ENCODE data around the gene EGFL7. TPM values are rescaled to one million over a fixed set of nuclear protein-coding genes. Genes with fewer than 3 reads are reported as not detected.

The EGFL7 gene
- total and polyA plus RNA-seq, 2 of the 8 experiments (the other 6 are each of a cell fraction or from before 2014, with no cell fraction given): 37.8 to 53.4 TPM

- ChIA-PET POLR2A (ENCODE audit: partially characterized antibody) (interaction anchor here (1.2 to 11.2 kb wide), 3 partner anchors 9 to 19 kb away, joined by 3 to 223 read pairs (median 46); no protein-coding TSS in a partner anchor), CTCF (ENCODE audit: partially characterized antibody) (interaction anchor here (1.4 to 9.2 kb wide), 4 partner anchors 9 to 18 kb away, joined by 3 to 62 read pairs (median 6); no protein-coding TSS in a partner anchor)
- Histone ChIP-seq H3K23ac (ENCODE audit: insufficient read length) (no peak overlapping the region), H4K5ac (ENCODE audit: insufficient read length, low read depth, low read length) (no peak overlapping the region), H2BK12ac (ENCODE audit: low read depth, low read length) (no peak overlapping the region), H4K20me1 (replicated peaks in 1 of 2; ENCODE audit: control insufficient read depth in 1 of 2, insufficient read depth in 2 of 2, low read length in 2 of 2) (peaks cover 13% of the 10 kb centered on the region in 2 experiments), H3K79me1 (ENCODE audit: low read depth, low read length) (peaks cover 21% of the 10 kb centered on the region), H2AK5ac (ENCODE audit: low read depth, low read length) (peak overlapping the region; percentile 53; the same call in 1 of the 2 replicates), H4K91ac (replicated peaks; ENCODE audit: insufficient read length, low read length) (no peak overlapping the region), H3K27ac (ENCODE audit: low read depth, low read length) (no peak overlapping the region; the same call in 1 of the 2 replicates), H3K79me2 (ENCODE audit: control insufficient read depth in 1 of 2, insufficient read depth in 2 of 2, low read length in 2 of 2) (peaks cover 0 to 11% of the 10 kb centered on the region in 2 experiments; a peak in 1 of 4 replicates), H2BK5ac (ENCODE audit: low read depth, low read length) (no peak overlapping the region), H3K4me2 (ENCODE audit: insufficient read depth in 1 of 2, low read depth in 2 of 2, low read length in 2 of 2) (peak overlapping the region; percentile 80 to 90), H3K4me3 (ENCODE audit: extremely low read depth in 1 of 4, insufficient read depth in 2 of 4, low read depth in 3 of 4, low read length in 4 of 4) (peak overlapping the region; percentile 56 to 94 (median 76)), H3K56ac (replicated peaks; ENCODE audit: insufficient read length, low read depth, low read length) (no peak overlapping the region), H2BK120ac (replicated peaks; ENCODE audit: low read depth, low read length) (no peak overlapping the region), H3K18ac (ENCODE audit: extremely low read depth, low read length) (peak overlapping the region; percentile 19; the same call in 1 of the 2 replicates), H3K9ac (replicated peaks in 1 of 4; ENCODE audit: extremely low read depth in 1 of 4, low read depth in 3 of 4, low read length in 3 of 4) (peak overlapping the region; percentile 20 to 84 (median 54)), H2BK20ac (ENCODE audit: low read length) (no peak overlapping the region), H3K9me3 (ENCODE audit: insufficient read depth in 2 of 2, low read depth in 1 of 2, low read length in 1 of 2) (no peaks in the 10 kb centered on the region), H3K36me3 (ENCODE audit: control insufficient read depth in 2 of 4, insufficient read depth in 4 of 4, low read length in 3 of 4) (no peaks in the 10 kb centered on the region), H4K8ac (ENCODE audit: extremely low read depth, insufficient read depth, low read length) (no peak overlapping the region), H3K27me3 (replicated peaks in 1 of 4; ENCODE audit: control insufficient read depth in 3 of 4, extremely low read depth in 1 of 4, insufficient read depth in 3 of 4, low read length in 3 of 4) (peaks cover 0 to 4% (median 3%) of the 10 kb centered on the region in 4 experiments; a peak in 4 of 7 replicates), H2BK15ac (ENCODE audit: low read length) (no peak overlapping the region), H2AFZ (ENCODE audit: low read length) (no peak overlapping the region), H3K23me2 (ENCODE audit: low read depth, low read length) (peaks cover 3% of the 10 kb centered on the region; the same call in 1 of the 2 replicates), H3K14ac (ENCODE audit: insufficient read length) (no peak overlapping the region), H3K4ac (replicated peaks; ENCODE audit: insufficient read length, low read depth, low read length) (no peak overlapping the region), H3K4me1 (replicated peaks in 1 of 4; ENCODE audit: control insufficient read depth in 3 of 4, insufficient read depth in 4 of 4, low read length in 3 of 4) (peaks cover 0 to 12% (median 6%) of the 10 kb centered on the region in 4 experiments; a peak in 5 of 7 replicates)
- FAIRE-seq (no peak), DNase-seq (ENCODE audit: low read depth in 1 of 2, low spot score in 2 of 2) (no peak)
- no peak for TF ChIP-seq CHD2 (IDR thresholded peaks at IDR 0.05; ENCODE audit: low read length)
- TF ChIP-seq TCF12 (IDR thresholded peaks at IDR 0.05; ENCODE audit: low read depth, low read length): no peak
- TF ChIP-seq PHF8 (conservative IDR thresholded peaks at IDR 0.05; ENCODE audit: low read depth, low read length): peak; percentile 56; the same call in 1 of the 2 replicates
- TF ChIP-seq ATF3 (IDR thresholded peaks at IDR 0.05; ENCODE audit: insufficient read depth, low read depth, low read length): no peak
- WGBS, 2 experiments (ENCODE audit: extremely low coverage in 1 of 2, insufficient coverage in 1 of 2, insufficient read length in 1 of 2, insufficient replicate concordance in 2 of 2, low coverage in 1 of 2, low lambda C conversion rate in 2 of 2, missing lambda C conversion rate in 1 of 2): 21% methylated on average over 27 of the region's 56 CpGs; no CpG with 5 or more reads in 1 of the 2 experiments
Measured at GRCh38 chr9:136712690-136713544, 50.2 kb downstream of the EGFL7 start.
